HFF-Myc (cell line): Measurements from ENCODE around the gene KCNQ1OT1.

Experiments
- DNase-seq: peaks from one replicate; pipeline ENCODE4 v3.0.0-alpha.2; 2011; ENCODE audit warnings: low read depth; ENCODE audit errors: extremely low read depth
- H3K4me3 ChIP-seq: replicated peaks from 2 replicates; pipeline ENCODE4 v1.5.1; 2011; ENCODE audit warnings: low read depth, mild to moderate bottlenecking, control low read depth, low read length
- TF ChIP-seq, protein P1 (sequence below): IDR thresholded peaks from 2 replicates; pipeline ENCODE4 v1.5.1; 2012; ENCODE audit warnings: mild to moderate bottlenecking, low read depth, low read length, control low read depth; ENCODE audit errors: missing control alignments

Gene KCNQ1OT1

DNA sequence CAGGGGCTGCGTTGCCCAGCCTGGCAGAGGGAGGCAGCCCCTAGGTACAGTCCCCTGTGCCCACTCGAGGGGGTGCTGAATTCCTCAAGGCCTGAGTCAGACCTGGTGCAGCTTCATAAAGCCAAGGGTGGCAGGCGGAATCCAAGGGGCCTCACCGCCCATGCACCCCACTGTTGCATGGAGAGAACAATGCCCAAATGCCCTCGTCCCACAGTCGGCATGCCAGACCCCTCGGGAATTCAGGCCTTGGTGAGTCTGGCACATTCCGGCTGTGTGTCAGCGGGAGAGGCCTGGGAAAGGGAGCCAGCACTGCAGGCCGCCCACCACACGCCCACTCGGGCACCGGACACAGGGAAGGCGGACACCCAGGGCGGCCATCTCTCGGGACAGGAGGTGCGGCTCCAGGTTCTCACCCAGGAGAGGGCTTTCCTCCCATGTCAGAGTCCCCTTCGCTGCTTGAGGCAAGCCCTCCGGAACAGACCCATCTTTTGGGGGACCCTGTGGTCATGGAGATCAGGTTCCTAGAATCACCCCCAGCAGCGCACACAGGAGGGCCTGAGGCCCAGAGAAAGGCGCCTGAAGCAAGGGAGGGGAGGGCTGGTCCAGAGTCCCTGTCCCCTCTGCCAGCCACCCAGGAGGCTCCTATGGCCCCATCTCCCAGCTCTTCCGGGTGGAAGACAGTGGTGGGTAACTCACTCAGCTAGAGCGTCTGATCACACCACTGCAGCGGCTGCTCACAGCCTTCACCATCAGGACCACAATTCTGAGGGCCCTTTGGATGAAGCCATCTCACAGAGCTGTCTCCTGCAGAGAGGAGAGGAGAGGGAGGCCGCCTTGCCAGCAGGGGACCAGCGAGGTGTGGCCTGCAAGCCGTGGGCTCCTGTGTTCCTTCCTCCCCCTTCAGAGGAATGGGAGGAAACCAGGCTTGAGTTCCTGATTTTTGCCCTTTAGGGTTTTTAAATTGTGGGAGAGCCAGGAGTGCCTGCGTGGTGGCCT is 31.6 kb upstream of the KCNQ1OT1 start:
- no peak overlapping the region for H3K4me3 ChIP-seq
- TF ChIP-seq, protein P1, sequence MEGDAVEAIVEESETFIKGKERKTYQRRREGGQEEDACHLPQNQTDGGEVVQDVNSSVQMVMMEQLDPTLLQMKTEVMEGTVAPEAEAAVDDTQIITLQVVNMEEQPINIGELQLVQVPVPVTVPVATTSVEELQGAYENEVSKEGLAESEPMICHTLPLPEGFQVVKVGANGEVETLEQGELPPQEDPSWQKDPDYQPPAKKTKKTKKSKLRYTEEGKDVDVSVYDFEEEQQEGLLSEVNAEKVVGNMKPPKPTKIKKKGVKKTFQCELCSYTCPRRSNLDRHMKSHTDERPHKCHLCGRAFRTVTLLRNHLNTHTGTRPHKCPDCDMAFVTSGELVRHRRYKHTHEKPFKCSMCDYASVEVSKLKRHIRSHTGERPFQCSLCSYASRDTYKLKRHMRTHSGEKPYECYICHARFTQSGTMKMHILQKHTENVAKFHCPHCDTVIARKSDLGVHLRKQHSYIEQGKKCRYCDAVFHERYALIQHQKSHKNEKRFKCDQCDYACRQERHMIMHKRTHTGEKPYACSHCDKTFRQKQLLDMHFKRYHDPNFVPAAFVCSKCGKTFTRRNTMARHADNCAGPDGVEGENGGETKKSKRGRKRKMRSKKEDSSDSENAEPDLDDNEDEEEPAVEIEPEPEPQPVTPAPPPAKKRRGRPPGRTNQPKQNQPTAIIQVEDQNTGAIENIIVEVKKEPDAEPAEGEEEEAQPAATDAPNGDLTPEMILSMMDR, result no peak
- no peak for DNase-seq

DNA sequence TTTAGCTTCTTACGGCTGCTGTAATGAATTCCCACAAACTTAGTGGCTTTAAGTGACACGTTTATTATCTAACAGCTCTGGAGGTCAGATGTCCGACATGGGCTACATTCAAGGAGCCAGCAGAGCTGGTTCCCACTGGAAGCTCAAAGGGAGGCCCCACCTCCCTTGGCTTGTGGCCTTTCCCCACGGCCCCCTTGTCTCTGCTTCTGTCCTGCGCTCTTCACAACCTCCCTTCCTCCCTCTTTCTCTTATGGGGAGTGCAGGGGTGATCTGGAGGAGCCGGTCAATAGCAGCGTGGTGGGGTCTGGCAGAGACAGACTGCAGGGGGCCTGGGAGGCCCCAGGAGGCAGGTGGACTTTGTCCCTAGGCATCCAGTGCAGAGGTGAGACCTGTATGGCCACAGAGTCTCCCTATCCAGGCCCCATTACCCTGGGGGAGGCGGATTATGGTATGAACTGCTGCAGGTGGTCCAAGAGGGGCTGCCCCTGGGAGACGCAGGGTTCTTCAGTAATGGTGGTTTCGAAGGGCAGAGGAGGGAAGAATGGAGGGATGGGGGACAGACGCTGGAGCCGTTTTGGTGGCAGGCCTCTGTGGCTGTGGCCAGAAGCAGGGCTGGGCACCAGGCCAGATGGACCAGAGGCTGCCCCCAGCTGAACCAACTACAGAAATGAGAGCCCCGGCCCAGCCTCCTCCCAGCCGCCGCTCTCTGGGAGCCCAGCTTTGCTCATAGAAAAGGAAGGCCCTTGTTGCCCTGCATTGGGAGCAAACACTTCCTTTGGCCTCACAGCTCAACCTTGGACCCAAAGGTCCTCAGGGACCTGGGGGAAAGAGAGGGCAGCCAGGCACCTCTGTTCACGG is 30.7 kb upstream of the KCNQ1OT1 start:
- no peak overlapping the region for H3K4me3 ChIP-seq
- TF ChIP-seq, protein P1, result no peak
- no peak for DNase-seq

DNA sequence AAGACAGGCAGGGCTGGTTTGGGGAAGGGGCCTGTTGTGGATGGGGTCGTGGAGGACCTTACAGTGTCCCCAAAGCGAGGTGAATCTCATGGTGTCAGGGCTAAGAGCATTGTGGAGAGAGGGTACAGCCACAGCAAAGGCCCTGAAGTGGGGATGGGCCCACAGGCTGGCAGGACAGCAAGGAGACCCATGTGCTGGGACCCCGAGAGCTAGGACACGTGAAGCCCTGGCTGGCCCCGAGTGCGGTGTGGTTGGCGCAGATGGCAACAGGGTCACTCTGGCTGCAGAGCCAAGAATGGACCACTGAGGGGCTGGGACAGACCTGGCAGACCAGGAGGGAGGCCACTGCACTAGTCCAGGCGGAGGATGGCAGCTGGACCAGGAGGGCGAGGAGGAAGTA is 30.0 kb upstream of the KCNQ1OT1 start:
- TF ChIP-seq, protein P1, result no peak
- no peak overlapping the region for H3K4me3 ChIP-seq
- DNase-seq, result no peak

DNA sequence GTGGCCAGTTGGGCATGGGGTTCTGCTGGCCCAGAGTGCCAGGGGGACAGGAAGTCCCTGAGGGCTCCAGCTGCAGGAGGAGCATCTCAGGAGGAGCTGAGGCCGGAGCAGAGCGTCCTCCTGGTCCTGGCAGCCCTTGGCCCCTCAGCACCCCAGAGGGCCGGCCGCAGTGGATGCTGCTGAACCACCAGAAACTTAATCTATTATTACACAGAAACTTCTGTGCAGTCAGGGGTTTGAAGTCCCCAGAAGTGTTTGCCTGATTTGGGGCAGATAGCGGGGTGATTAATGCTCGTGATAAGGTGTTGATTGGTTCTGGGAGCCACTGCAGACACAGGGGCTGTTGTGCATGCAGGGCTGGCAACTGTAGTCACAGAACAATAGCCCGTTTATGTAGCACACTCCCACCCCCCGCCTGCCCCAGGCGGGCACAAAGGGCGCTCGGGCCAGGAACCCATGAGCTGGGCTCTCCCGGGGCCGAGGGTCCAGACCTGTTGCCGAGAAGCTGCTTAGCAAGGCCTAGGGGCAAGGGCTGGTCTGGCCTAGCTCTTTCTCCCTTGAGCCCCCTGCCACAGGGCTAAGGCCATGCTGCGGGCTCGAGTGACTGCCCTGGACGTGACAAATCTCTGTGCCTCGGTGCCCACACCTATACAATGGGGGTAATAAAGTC is 29.0 kb upstream of the KCNQ1OT1 start:
- TF ChIP-seq, protein P1, result no peak
- H3K4me3 ChIP-seq, result no peak overlapping the region
- no peak for DNase-seq

DNA sequence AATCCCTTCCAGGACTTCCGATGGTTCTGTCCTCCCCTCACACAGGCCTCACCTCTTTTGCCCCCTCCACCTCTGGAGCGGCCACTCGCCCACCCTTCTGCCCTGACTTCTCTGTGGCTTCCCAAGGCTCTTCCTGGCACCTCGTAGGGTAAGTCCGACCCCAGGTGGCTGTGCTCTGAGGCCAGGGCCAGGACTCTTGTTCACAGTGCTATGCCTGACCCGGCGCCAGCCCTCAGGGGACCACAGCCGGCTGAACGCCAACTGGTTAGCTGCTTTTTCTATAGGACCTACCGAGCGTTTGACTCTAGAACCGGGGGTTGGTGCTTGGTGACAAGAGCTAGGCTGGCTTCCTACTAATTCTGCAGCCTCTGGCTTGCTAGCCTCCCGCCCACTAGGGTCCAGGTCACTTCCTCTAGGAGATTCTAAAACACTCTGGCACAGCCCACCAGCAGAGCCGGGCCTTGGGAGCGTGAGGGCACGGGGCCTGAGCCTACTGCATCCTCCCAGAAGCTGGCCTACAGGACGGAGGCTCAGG is 28.4 kb upstream of the KCNQ1OT1 start:
- no peak overlapping the region for H3K4me3 ChIP-seq
- DNase-seq, result no peak
- TF ChIP-seq, protein P1, result no peak

DNA sequence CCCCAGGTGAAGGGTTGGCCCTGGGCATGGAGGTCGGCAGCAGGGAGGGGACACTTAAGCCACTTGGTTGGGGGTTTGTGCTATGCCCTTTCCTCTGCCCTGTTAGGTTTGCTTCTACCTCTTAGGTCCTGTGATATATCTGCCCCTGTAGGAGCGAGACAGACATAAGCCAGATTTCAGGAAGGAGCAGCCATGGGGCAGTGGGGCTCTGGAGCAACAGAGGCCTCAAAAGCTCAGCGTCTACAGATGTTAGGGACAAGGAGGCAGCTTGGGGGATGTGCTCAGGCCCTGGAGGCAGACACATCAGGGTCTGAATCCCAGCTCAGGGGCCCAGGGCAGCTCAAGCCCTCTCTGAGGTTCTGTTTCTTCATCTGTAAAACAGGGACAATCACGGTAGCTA is 27.2 kb upstream of the KCNQ1OT1 start:
- TF ChIP-seq, protein P1, result no peak
- DNase-seq, result no peak
- no peak overlapping the region for H3K4me3 ChIP-seq
